ENCODE data around the gene EED.
"Not testable (repeated sequence)": the region's sequence is repeated elsewhere in the genome, so short reads cannot be mapped to it uniquely, and the experiment has no call there.

The EED gene

GRCh38 chr11:86249307-86250098, 5.0 kb downstream of the EED start:
- DNase-seq = no peak

- no peak for DNase-seq
Observed at GRCh38 chr11:86251345-86251744, 6.8 kb downstream of the EED start.

- DNase-seq = no peak
Observed at GRCh38 chr11:86255896-86256295, 11.3 kb downstream of the EED start.

- no peak for DNase-seq
Observed at GRCh38 chr11:86256608-86257007, 12.1 kb downstream of the EED start.

GRCh38 chr11:86257446-86257845, 12.9 kb downstream of the EED start:
- no peak for DNase-seq

- no peak for DNase-seq
Observed at GRCh38 chr11:86259730-86260129, 15.2 kb downstream of the EED start.

- DNase-seq = no peak
Observed at GRCh38 chr11:86261328-86261727, 16.8 kb downstream of the EED start.

- no peak for DNase-seq
Observed at GRCh38 chr11:86262387-86262786, 17.8 kb downstream of the EED start.

- no peak for DNase-seq
Observed at GRCh38 chr11:86264649-86265048, 20.1 kb downstream of the EED start.

- DNase-seq = no peak
Observed at GRCh38 chr11:86265194-86265593, 20.6 kb downstream of the EED start.

GRCh38 chr11:86269645-86270044, 25.1 kb downstream of the EED start:
- no peak for DNase-seq

GRCh38 chr11:86274503-86274902, 29.9 kb downstream of the EED start:
- no peak for DNase-seq

GRCh38 chr11:86274999-86275398, 30.4 kb downstream of the EED start:
- DNase-seq = no peak

- no peak for DNase-seq
Observed at GRCh38 chr11:86275493-86276370, 31.2 kb downstream of the EED start.

GRCh38 chr11:86277741-86278140, 33.2 kb downstream of the EED start:
- no peak for DNase-seq

GRCh38 chr11:86278226-86278625, 33.7 kb downstream of the EED start:
- no peak for DNase-seq

- DNase-seq = no peak
Observed at GRCh38 chr11:86279747-86280146, 35.2 kb downstream of the EED start.

- DNase-seq = no peak
Observed at GRCh38 chr11:86287468-86287796, 42.9 kb downstream of the EED start.

GRCh38 chr11:86288776-86289507, 44.4 kb downstream of the EED start:
- peak; percentile 70 for DNase-seq

GRCh38 chr11:86289508-86290280, 45.1 kb downstream of the EED start:
- DNase-seq = not testable (repeated sequence)

- DNase-seq = peak; percentile 72
Observed at GRCh38 chr11:86291466-86292262, 47.1 kb downstream of the EED start.

Measured in activated CD8-positive, alpha-beta memory T cell treated with anti-CD3 and anti-CD28 coated beads, Interleukin-2, amount 50 U/mL, for 48 hours (primary cell).